ENCODE measurements around the gene DLG2. TPM values are rescaled to one million over a fixed set of nuclear protein-coding genes. Genes with fewer than 3 reads are reported as not detected.

Gene DLG2
- polyA plus RNA-seq, 3 donors: 0.24 to 0.39 TPM; not detected in 1

- Histone ChIP-seq H3K36me3 (replicated peaks in 1 of 2; ENCODE audit: control insufficient read depth in 1 of 2, insufficient read depth in 2 of 2, low read length in 2 of 2) (peaks cover 0 to 10% of the 10 kb centered on the region in 2 donors), H3K4me1 (ENCODE audit: control insufficient read depth in 1 of 2, insufficient read depth in 2 of 2, low read length in 2 of 2) (peaks cover 7 to 8% of the 10 kb centered on the region in 2 donors), H3K4me3 (replicated peaks in 1 of 3; ENCODE audit: low read depth in 2 of 3, low read length in 3 of 3) (no peak overlapping the region), H3K27ac (ENCODE audit: low read depth in 1 of 2, low read length in 2 of 2) (no peak overlapping the region), H3K79me2 (ENCODE audit: insufficient read depth, low read length) (peaks cover 5% of the 10 kb centered on the region), H3K27me3 (ENCODE audit: control insufficient read depth in 2 of 2, insufficient read depth in 2 of 2, low read length in 2 of 2) (peaks cover 26 to 42% of the 10 kb centered on the region in 2 donors), H4K20me1 (ENCODE audit: insufficient read depth, low read length) (no peaks in the 10 kb centered on the region), H3K9ac (ENCODE audit: insufficient read depth, low read length, poor library complexity, severe bottlenecking) (no peak overlapping the region), H2AFZ (ENCODE audit: insufficient read depth, low read depth, low read length, poor library complexity, severe bottlenecking) (no peak overlapping the region), H3K4me2 (replicated peaks; ENCODE audit: extremely low read depth, low read length, poor library complexity, severe bottlenecking) (no peak overlapping the region), H3K9me3 (replicated peaks in 1 of 2; ENCODE audit: control insufficient read depth in 1 of 2, insufficient read depth in 1 of 2, low read length in 2 of 2) (no peaks in the 10 kb centered on the region)
- intact Hi-C loops (cut with micrococcal nuclease): no loop called here
- no peak for TF ChIP-seq CTCF (IDR thresholded peaks at IDR 0.05)
- Mint-ChIP-seq H3K9me3 (peaks cover 0 to 2% (median 0%) of the 10 kb centered on the region in 7 donors), H3K4me3 (peak overlapping the region in 1 of 2 donors; percentile 47), H3K27me3 (ENCODE audit: low read depth in 3 of 3) (peaks cover 17 to 33% (median 29%) of the 10 kb centered on the region in 3 donors), H3K4me1 (peaks cover 10% of the 10 kb centered on the region), H3K27ac (no peak overlapping the region), H3K36me3 (peaks cover 7 to 10% of the 10 kb centered on the region in 2 donors)
- peak in 1 of 3 donors; percentile 54 for DNase-seq
- WGBS (ENCODE audit: insufficient coverage): 43% methylated on average over 1 of the region's 2 CpGs
Measured at GRCh38 chr11:85643191-85643614, 16.1 kb upstream of the DLG2 start.

GRCh38 chr11:85634747-85635146 lies 7.6 kb upstream of the DLG2 start:
- no CpG with 5 or more reads among the region's 3 CpGs for WGBS (ENCODE audit: insufficient coverage)
- TF ChIP-seq CTCF (IDR thresholded peaks at IDR 0.05): no peak
- Histone ChIP-seq H3K4me2 (replicated peaks; ENCODE audit: extremely low read depth, low read length, poor library complexity, severe bottlenecking) (no peak overlapping the region), H3K4me3 (replicated peaks in 1 of 3; ENCODE audit: low read depth in 2 of 3, low read length in 3 of 3) (no peak overlapping the region), H3K27me3 (ENCODE audit: control insufficient read depth in 2 of 2, insufficient read depth in 2 of 2, low read length in 2 of 2) (no peaks in the 10 kb centered on the region), H3K79me2 (ENCODE audit: insufficient read depth, low read length) (peaks cover 25% of the 10 kb centered on the region), H3K27ac (ENCODE audit: low read depth in 1 of 2, low read length in 2 of 2) (no peak overlapping the region), H3K9me3 (replicated peaks in 1 of 2; ENCODE audit: control insufficient read depth in 1 of 2, insufficient read depth in 1 of 2, low read length in 2 of 2) (no peaks in the 10 kb centered on the region), H3K36me3 (replicated peaks in 1 of 2; ENCODE audit: control insufficient read depth in 1 of 2, insufficient read depth in 2 of 2, low read length in 2 of 2) (peaks cover 36 to 80% of the 10 kb centered on the region in 2 donors), H4K20me1 (ENCODE audit: insufficient read depth, low read length) (peaks cover 10% of the 10 kb centered on the region), H3K9ac (ENCODE audit: insufficient read depth, low read length, poor library complexity, severe bottlenecking) (no peak overlapping the region), H2AFZ (ENCODE audit: insufficient read depth, low read depth, low read length, poor library complexity, severe bottlenecking) (no peak overlapping the region), H3K4me1 (ENCODE audit: control insufficient read depth in 1 of 2, insufficient read depth in 2 of 2, low read length in 2 of 2) (peaks cover 0 to 3% of the 10 kb centered on the region in 2 donors)
- Mint-ChIP-seq H3K4me1 (peaks cover 4% of the 10 kb centered on the region), H3K4me3 (no peak overlapping the region), H3K9me3 (peaks cover 0 to 2% (median 0%) of the 10 kb centered on the region in 7 donors), H3K27ac (no peak overlapping the region), H3K27me3 (ENCODE audit: low read depth in 3 of 3) (no peaks in the 10 kb centered on the region), H3K36me3 (peaks cover 49 to 51% of the 10 kb centered on the region in 2 donors)
- intact Hi-C loops (cut with micrococcal nuclease): no loop called here
- no peak for DNase-seq

Measured in CD14-positive monocyte (primary cell).